ENCODE data around the gene HES2. TPM values are rescaled to one million over a fixed set of nuclear protein-coding genes. Genes with fewer than 3 reads are reported as not detected.

The HES2 gene
- total RNA-seq, 2 donors from 2014 or later = not detected

DNA sequence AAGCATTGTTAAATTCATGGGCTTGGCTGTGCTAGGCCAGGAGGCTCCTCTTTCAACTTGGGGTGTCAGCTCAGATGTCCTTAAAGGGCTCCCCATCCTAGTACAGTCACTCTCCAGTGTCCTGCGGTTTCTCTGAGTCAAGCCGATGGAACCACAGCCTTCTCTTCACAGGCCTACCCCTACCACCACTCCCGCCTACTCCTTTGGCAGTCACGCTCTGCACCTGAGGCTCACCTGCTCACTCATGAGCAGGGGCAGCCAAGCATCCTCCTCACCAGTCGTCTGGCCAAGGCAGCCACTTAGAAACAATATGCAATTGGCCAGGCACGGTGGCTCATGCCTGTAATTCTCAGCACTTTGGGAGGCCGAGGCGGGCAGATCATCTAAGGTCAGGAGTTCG, 29.7 kb downstream of the HES2 start:
- Histone ChIP-seq H3K4me3 (ENCODE audit: low read length) (no peak overlapping the region), H3K9me3 (ENCODE audit: control insufficient read depth, low read length) (no peaks in the 10 kb centered on the region), H3K27ac (ENCODE audit: low read depth, low read length) (no peak overlapping the region), H3K9ac (ENCODE audit: extremely low read depth, low read length, poor library complexity, severe bottlenecking) (no peak overlapping the region), H3K4me1 (ENCODE audit: control insufficient read depth, insufficient read depth, low read length) (no peaks in the 10 kb centered on the region), H3K27me3 (ENCODE audit: control insufficient read depth, insufficient read depth, low read length, poor library complexity, severe bottlenecking) (no peaks in the 10 kb centered on the region), H3K36me3 (ENCODE audit: control insufficient read depth, insufficient read depth, low read length) (no peaks in the 10 kb centered on the region)
- H3K4me1 Mint-ChIP-seq = peaks cover 30% of the 10 kb centered on the region
- TF ChIP-seq, protein P1, sequence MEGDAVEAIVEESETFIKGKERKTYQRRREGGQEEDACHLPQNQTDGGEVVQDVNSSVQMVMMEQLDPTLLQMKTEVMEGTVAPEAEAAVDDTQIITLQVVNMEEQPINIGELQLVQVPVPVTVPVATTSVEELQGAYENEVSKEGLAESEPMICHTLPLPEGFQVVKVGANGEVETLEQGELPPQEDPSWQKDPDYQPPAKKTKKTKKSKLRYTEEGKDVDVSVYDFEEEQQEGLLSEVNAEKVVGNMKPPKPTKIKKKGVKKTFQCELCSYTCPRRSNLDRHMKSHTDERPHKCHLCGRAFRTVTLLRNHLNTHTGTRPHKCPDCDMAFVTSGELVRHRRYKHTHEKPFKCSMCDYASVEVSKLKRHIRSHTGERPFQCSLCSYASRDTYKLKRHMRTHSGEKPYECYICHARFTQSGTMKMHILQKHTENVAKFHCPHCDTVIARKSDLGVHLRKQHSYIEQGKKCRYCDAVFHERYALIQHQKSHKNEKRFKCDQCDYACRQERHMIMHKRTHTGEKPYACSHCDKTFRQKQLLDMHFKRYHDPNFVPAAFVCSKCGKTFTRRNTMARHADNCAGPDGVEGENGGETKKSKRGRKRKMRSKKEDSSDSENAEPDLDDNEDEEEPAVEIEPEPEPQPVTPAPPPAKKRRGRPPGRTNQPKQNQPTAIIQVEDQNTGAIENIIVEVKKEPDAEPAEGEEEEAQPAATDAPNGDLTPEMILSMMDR (conservative IDR thresholded peaks at IDR 0.05) = no peak
- peaks cover 2% of the 10 kb centered on the region for H3K9me3 Mint-ChIP-seq
- no peak overlapping the region for H3K27ac Mint-ChIP-seq
- no peak for DNase-seq
- peaks cover 4% of the 10 kb centered on the region for H3K36me3 Mint-ChIP-seq (ENCODE audit: low read depth)
- H3K4me3 Mint-ChIP-seq = no peak overlapping the region
- WGBS, 2 experiments (ENCODE audit: insufficient coverage in 1 of 2, insufficient read length in 1 of 2) = 81 to 92% methylated on average over 5 to 9 of the region's 9 CpGs
- H3K27me3 Mint-ChIP-seq (ENCODE audit: insufficient read depth) = peaks cover 10% of the 10 kb centered on the region

DNA sequence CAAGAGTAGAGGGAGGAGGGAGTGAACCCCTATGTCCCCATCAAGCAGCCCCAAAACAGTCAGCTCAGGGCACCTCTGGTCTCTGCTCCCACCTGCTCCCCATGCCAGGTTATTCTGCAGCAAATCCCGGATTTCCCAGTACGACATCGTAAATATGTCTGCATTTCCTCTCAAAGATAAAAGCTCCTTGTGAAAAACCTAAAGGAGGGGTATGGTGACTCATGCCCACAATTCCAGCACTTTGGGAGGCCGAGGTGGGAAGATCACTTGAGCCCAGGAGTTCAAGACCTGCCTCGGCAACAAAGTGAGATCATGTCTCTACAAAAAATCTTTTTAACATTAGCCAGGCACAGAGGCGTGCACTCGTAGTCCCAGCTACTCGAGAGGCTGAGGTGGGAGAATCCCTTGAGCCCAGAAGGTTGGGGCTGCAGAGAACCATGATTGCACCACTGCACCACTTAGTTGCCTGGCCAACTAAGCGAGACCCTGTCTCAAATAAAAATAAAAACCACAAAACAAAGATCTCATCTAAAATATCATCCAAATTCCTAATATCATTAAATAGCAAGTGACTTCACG, 33.3 kb downstream of the HES2 start:
- Histone ChIP-seq H3K9ac (ENCODE audit: extremely low read depth, low read length, poor library complexity, severe bottlenecking) (no peak overlapping the region), H3K27me3 (ENCODE audit: control insufficient read depth, insufficient read depth, low read length, poor library complexity, severe bottlenecking) (no peaks in the 10 kb centered on the region), H3K27ac (ENCODE audit: low read depth, low read length) (no peak overlapping the region), H3K36me3 (ENCODE audit: control insufficient read depth, insufficient read depth, low read length) (no peaks in the 10 kb centered on the region), H3K9me3 (ENCODE audit: control insufficient read depth, low read length) (peaks cover 5% of the 10 kb centered on the region), H3K4me1 (ENCODE audit: control insufficient read depth, insufficient read depth, low read length) (no peaks in the 10 kb centered on the region), H3K4me3 (ENCODE audit: low read length) (no peak overlapping the region)
- WGBS, 2 experiments (ENCODE audit: insufficient coverage in 1 of 2, insufficient read length in 1 of 2) = 84 to 88% methylated on average over 10 of the region's 10 CpGs
- Mint-ChIP-seq H3K4me3 (no peak overlapping the region), H3K9me3 (peaks cover 2% of the 10 kb centered on the region), H3K27ac (peak overlapping the region; percentile 86), H3K4me1 (peaks cover 16% of the 10 kb centered on the region), H3K27me3 (ENCODE audit: insufficient read depth) (peaks cover 1% of the 10 kb centered on the region), H3K36me3 (ENCODE audit: low read depth) (peaks cover 9% of the 10 kb centered on the region)
- TF ChIP-seq, protein P1 (conservative IDR thresholded peaks at IDR 0.05) = no peak
- DNase-seq = peak; percentile 63

DNA sequence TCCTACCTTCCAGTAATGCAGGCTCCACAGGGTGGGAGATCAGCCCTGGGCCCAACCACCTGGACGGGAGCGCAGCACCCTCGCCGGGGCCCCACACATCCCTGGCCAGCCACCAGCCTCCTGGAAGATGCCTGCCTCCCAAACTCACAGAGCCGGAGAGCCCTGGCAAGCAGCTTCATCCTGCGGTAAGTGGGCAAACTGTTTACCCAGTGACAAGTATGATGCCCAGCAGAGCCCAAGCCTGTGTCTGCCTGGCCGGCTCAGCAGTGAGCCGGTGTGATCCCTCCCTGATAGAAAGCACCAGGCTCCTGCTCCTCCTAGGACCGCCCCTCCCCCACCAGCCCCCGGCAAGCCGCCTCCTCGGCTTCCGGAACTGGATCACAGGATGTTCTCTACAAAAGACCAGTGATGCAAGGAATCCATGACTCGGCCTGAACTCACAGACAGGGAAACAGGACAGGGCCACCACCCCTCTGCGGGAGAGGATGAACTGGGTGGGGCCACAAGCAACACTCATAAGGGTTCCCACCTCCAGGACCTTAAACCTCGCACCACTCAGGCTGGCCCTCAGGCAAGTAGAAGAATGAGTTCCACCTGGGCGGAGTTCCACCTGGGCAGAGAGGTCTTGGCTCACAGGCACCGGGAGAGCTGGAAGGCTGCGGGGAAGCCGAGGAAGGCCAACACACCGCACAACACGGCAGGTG, 34.1 kb downstream of the HES2 start:
- Mint-ChIP-seq H3K27me3 (ENCODE audit: insufficient read depth) (no peaks in the 10 kb centered on the region), H3K9me3 (peaks cover 2% of the 10 kb centered on the region), H3K4me1 (peaks cover 16% of the 10 kb centered on the region), H3K27ac (peak overlapping the region; percentile 86), H3K4me3 (no peak overlapping the region), H3K36me3 (ENCODE audit: low read depth) (peaks cover 9% of the 10 kb centered on the region)
- Histone ChIP-seq H3K27ac (ENCODE audit: low read depth, low read length) (no peak overlapping the region), H3K9me3 (ENCODE audit: control insufficient read depth, low read length) (peaks cover 8% of the 10 kb centered on the region), H3K27me3 (ENCODE audit: control insufficient read depth, insufficient read depth, low read length, poor library complexity, severe bottlenecking) (no peaks in the 10 kb centered on the region), H3K4me1 (ENCODE audit: control insufficient read depth, insufficient read depth, low read length) (no peaks in the 10 kb centered on the region), H3K9ac (ENCODE audit: extremely low read depth, low read length, poor library complexity, severe bottlenecking) (no peak overlapping the region), H3K36me3 (ENCODE audit: control insufficient read depth, insufficient read depth, low read length) (no peaks in the 10 kb centered on the region), H3K4me3 (ENCODE audit: low read length) (no peak overlapping the region)
- DNase-seq = peak; percentile 94
- TF ChIP-seq, protein P1 (conservative IDR thresholded peaks at IDR 0.05) = no peak
- WGBS, 2 experiments (ENCODE audit: insufficient coverage in 1 of 2, insufficient read length in 1 of 2) = 59 to 65% methylated on average over 17 to 22 of the region's 22 CpGs

Data from endodermal cell (in vitro differentiated cells).